Posterior cingulate gyrus (tissue), 11 donors: Measurements from ENCODE around the gene KRT75.
"Not testable (repeated sequence)": the region's sequence is repeated elsewhere in the genome, so short reads cannot be mapped to it uniquely, and the experiment has no call there.

Experiments used
- DNase-seq, 10 donors: peaks; one replicate each; pipeline versions ENCODE4 v3.0.0 to v3.0.0-alpha.2; 2020 to 2021; ENCODE audit warnings: mixed read lengths in 3 of 10
- intact Hi-C: fragments of 100-400 bp; cut with DNase I; formaldehyde crosslinking; loops from one replicate; pipeline ENCODE4 v1.15.1; 2023

KRT75 gene

DNA sequence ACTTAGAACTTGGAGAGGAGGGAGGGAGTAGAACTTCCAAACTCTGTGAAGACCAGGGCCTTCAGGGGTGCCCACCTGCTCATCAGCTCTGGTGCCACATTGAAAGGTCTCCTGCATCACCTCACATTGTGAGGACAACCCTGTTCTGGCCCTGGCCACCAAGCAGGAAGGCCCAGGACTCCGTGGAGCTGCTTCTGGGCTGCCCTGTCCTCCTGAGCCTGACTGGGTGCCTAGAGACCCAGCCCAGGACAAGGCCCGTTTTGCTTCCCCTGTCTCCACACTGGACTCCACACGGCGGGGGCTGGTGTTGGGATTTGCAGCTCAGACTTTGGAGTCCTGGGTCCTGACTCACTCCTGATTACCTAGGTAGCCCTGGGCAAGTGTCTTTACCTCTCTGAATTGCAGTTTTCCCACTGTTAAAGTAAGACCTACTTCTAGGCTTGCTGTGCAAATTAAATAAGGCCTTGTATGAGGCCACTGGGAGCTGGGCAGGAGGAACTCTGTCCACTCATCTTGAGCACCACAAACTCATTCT is 15.5 kb downstream of the KRT75 start:
- intact Hi-C loops = no loop called here
- DNase-seq = peak in 2 of 10 donors; percentile 56 to 71

DNA sequence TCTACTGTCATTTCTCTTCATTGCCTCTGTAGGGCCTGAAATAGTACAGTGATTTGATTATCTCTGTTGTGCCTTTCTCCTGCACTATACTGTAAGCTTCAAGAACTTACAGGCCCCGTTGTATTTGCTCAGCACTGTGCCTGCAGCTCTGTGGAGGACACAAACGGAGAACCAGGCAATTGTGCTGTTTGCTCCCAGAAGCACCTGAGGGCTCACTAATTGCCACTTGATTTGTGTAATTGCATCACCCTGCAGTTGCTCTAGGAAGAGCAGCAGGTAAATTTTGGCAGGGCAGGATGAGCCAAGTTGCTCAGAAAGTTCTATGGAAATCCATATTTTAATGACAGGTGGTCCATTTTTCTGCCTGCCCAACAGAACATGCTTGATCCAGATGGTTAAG is 16.4 kb downstream of the KRT75 start:
- peak in 1 of 10 donors; percentile 43 for DNase-seq

DNA sequence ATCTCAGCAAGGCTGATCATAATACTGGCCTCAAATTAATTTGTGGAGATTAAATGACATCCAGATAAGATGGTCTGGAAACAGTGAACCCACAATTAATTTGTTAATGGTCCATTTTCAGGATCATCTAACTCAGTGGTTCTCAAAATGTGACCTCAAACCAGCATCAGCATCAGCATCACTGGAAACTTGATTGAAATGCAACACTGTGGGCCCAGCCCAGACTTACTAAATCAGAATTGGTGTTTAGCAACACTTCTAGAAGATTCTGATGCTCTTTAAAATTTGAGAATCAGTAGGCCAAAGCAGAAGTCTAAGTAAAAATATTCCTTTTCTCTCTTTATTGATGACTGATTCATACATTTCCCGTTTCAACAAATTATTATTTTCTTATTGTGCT is 17.4 kb downstream of the KRT75 start:
- intact Hi-C loops = no loop called here
- peak in 1 of 10 donors; percentile 18 for DNase-seq

More for the DNA sequence above, 16.4 kb downstream of the KRT75 start:
- intact Hi-C loops = no loop called here

GRCh38 chr12:52415870-52416750 is 18.1 kb downstream of the KRT75 start:
- peak in 2 of 10 donors; percentile 22 to 38 for DNase-seq
- intact Hi-C loops = no loop called here

- DNase-seq = peak in 2 of 10 donors; percentile 6 to 59
- intact Hi-C loops = no loop called here
Observed at GRCh38 chr12:52414936-52415335, 19.2 kb downstream of the KRT75 start.

- intact Hi-C loops = no loop called here
- DNase-seq = peak in 3 of 10 donors; percentile 22 to 87 (median 63)
Observed at GRCh38 chr12:52413782-52414345, 20.3 kb downstream of the KRT75 start.

- DNase-seq = no peak
- intact Hi-C loops = no loop called here
Observed at GRCh38 chr12:52413202-52413601, 21.0 kb downstream of the KRT75 start.

DNA sequence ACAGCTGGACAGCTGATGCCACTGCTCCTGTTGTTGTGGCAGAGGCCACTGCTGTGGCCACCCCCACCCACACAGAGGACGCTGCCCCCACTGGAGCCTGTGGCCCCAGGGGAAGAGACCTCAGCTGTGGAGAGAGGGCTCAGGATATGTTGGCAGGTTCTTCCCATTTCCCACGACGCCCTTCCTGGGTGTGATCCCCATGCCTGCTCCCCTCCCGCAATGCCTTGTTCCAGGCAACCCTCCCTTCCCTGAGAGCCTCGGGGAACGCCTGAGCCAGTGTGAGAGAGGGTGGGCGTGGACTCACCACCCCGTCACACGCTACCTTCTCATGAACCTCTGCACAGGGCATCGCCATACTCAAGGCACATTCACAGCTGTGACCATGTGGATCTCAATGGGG is 22.4 kb downstream of the KRT75 start:
- peak in 1 of 10 donors; percentile 54 for DNase-seq
- intact Hi-C loops = no loop called here

DNA sequence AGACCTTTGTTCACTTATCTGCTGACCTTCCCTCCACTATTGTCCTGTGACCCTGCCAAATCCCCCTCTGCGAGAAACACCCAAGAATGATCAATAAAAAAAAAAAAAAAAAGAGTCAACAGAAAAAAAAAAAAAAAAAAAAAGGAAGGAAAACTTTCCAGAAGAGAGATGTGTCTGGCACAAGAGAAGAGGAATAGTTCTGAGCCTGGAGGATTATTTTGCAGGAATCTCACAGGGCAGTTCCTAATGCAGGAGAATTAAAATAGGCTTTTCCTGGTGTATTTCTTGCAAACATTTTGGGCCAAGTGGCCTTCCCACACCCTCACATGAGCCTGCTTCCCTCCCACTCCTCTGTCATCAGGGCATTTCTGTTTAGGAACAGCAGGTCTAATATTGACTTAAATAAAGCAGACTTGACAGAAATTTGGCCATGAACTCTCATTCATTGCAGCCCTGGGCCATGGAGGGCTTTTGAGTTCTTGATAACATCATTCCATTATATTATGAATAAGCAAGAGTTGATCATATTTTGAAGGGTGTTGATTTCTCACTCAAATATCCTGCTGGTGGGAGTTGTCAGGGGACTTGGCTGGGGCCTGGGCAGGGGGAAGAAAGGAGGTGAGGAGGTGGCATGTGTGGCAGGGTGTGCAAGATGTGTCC is 23.5 kb downstream of the KRT75 start:
- DNase-seq = peak in 2 of 10 donors; percentile 10 to 26
- intact Hi-C loops = not testable (repeated sequence)

GRCh38 chr12:52407918-52408317 is 26.3 kb downstream of the KRT75 start:
- peak in 1 of 10 donors; percentile 24 for DNase-seq
- intact Hi-C loops = no loop called here

GRCh38 chr12:52405922-52406385 is 28.2 kb downstream of the KRT75 start, which contains the start of gene KRT82:
KRT82 (minus strand) TSS chr12:52406335; CDS start chr12:52406277, 58 bp downstream.
- peak in 2 of 10 donors; percentile 49 for DNase-seq
- intact Hi-C loops = no loop called here

DNA sequence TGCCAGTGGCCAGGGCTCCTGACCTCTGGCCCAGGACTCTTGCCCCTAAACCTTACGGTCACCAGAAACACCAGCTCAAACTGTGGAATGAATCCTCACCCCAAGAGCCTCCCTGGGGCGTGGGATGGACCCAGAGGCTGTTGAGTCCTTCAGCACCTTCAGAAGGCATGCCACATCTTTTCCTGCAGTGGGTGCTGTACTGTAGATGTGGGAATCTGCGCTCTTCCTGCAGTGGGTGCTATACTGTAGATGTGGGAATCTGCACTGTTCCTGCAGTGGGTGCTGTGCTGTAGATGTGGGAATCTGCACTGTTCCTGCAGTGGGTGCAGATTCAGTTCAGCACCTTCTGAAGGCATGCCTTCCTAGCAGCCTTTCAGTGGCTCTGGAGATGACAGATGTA is 29.2 kb downstream of the KRT75 start:
- intact Hi-C loops = no loop called here
- peak in 2 of 10 donors; percentile 31 to 46 for DNase-seq

- peak in 1 of 10 donors; percentile 52 for DNase-seq
Observed at GRCh38 chr12:52403561-52403960, 30.6 kb downstream of the KRT75 start.

DNA sequence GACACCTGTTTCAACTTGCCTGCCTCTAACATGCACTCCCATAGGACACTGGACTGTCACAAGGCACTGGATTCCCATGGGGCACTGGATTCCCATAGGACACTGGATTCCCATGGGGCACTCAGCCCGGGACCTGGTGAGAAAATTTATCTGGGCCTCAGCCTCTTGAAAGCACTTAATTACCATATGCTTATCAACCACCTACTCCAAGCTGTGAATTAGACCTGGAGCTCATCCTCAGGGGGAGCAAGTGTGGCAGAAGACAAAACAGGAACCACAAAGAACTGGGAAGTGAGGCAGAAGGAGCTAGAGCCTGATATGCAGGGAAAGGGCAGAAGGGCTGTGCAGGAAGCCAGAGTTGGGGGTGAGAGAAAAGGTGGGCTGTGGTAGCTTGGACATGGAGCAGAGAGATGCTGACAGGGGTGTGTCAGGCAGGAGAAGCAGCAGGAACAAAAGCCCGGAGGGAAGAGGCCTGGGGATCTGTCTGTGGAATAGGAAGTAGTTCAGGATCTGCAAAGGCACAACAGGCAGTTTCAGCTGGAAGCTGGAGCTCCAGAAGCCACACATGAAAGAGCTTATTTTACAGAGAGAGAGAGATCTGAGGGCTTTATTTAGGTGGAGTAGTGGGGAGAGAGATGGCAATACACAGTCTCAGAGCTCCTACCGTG is 31.2 kb downstream of the KRT75 start:
- intact Hi-C loops = no loop called here
- peak in 2 of 10 donors; percentile 29 to 47 for DNase-seq

More at GRCh38 chr12:52403561-52403960, 30.6 kb downstream of the KRT75 start:
- intact Hi-C loops = no loop called here

DNA sequence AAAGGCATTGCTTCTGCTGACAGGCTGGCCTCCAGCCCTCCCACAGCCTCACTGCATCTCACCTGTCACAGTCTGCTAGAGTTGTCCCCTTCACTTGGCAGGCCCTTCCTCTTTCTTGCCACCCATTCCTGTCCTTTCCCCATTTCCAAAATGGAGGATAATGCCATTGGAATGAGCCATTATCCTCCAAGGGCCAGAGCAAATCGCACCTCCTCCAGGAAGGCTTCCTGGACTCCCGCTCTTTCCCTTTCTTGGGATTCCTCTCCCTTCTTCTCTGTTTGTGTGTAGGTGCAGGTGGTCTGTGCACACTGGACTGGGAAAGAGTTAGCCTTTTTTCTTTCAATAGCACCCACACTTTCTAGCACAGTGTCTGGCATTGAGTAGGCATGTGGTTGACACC is 31.8 kb downstream of the KRT75 start:
- DNase-seq = peak in 1 of 10 donors; percentile 36
- intact Hi-C loops = no loop called here

DNA sequence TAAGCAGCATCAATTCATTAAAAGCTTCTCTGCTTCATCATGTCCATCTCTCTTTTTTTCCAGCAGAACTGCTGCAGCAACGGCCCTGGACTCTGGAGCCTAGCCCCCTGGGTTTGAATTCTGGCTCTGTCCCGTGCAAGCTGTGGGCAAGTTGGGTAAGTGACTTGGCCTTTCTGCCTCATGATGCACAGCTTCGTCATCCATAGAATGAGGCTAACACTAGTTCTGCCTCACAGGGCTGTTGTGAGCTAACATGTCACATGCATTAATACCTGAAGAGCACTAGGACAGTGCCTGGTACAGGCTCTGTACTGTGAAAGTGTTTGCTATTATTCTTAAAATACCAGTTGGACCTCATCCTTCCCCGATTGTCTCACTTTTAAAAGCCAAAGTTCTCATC is 32.2 kb downstream of the KRT75 start:
- peak in 2 of 10 donors; percentile 18 to 35 for DNase-seq
- intact Hi-C loops = no loop called here

DNA sequence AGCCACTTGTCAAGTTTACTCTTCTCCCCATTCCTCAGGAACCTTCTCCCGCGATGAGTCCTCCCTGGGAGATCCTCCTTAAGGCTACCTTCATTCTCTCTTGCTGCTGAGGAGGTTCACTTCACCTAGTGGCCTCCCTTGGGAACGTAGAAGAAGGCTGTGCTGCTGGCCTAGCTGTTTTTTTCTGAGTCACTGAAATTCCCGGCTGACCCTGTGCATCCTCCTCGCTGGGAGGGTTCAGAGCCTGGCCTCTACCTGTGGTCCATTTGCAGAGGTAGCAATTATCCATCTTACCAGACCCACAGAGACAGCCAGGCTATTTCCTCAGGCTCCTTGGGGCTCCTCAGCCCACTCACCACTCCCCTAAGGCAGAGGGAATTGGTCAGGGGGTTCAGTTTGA is 32.6 kb downstream of the KRT75 start:
- intact Hi-C loops = no loop called here

DNA sequence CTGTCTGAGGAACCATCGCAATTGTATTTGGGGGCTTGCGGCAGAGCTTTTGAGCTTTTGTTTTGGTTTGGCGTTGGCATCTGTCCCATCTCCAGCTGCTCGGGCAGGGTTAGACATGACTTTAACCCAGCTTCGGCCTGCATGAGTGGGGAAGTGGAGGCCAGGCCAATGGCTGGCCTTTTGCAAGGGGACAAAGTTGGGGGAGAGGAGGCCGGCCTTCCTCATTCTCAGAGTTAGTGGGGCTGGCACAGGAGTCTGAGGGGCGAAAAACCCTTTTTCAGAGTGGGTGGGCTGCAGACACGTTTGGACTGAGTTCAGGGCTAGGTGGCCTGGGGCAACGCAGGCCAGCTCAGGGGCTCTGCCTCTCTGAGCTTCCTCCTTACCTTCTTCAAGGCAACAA is 33.3 kb downstream of the KRT75 start:
- peak in 1 of 10 donors; percentile 70 for DNase-seq

More for the DNA sequence above, 32.6 kb downstream of the KRT75 start:
- peak in 2 of 10 donors; percentile 13 to 57 for DNase-seq

DNA sequence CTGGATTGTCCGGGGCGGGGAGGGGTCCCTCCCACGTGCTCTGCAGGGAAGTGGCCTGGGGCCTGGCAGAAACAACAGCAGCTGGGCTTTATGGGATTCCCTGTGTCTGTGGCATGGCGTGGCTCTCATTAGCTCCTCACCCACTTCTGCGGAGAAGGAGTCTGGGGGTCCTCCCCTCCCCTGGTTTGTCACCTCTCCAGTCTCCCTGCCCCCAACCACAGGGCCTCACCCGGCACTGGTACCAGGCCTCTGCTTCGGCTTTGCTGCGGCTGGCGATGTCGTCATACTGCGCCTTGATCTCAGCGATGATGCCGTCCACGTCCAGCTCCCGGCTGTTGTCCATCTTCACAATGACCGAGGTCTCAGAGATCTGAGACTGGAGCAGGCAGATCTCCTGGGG is 34.4 kb downstream of the KRT75 start:
- DNase-seq = peak in 1 of 10 donors; percentile 63
- intact Hi-C loops = no loop called here

More for the DNA sequence above, 33.3 kb downstream of the KRT75 start:
- intact Hi-C loops = no loop called here

- intact Hi-C loops = no loop called here
- DNase-seq = no peak
Observed at GRCh38 chr12:52398176-52398575, 36.0 kb downstream of the KRT75 start.
